ENCODE data around the gene DENND5A. TPM values are rescaled to one million over a fixed set of nuclear protein-coding genes. Genes with fewer than 3 reads are reported as not detected.

The DENND5A gene
- total RNA-seq, 1 donor from 2014 or later, result 59.5 TPM

- Mint-ChIP-seq H3K27ac (ENCODE audit: unreplicated experiment) (no peak overlapping the region), H3K27me3 (ENCODE audit: unreplicated experiment) (peaks cover 1% of the 10 kb centered on the region), H3K36me3 (ENCODE audit: low read depth, unreplicated experiment) (no peaks in the 10 kb centered on the region), H3K4me1 (ENCODE audit: unreplicated experiment) (peaks cover 4% of the 10 kb centered on the region), H3K9me3 (ENCODE audit: unreplicated experiment) (no peaks in the 10 kb centered on the region), H3K4me3 (ENCODE audit: unreplicated experiment) (no peak overlapping the region)
- no peak for TF ChIP-seq CTCF (IDR thresholded peaks at IDR 0.05; ENCODE audit: unreplicated experiment)
- DNase-seq (ENCODE audit: low spot score), result no peak
These were observed 56.2 kb downstream of the DENND5A start for GRCh38 chr11:9208726-9209501.

- no peak overlapping the region for H3K4me3 Mint-ChIP-seq (ENCODE audit: unreplicated experiment)
- no peak for DNase-seq (ENCODE audit: low spot score)
- H3K4me1 Mint-ChIP-seq (ENCODE audit: unreplicated experiment), result peaks cover 4% of the 10 kb centered on the region
- H3K27me3 Mint-ChIP-seq (ENCODE audit: unreplicated experiment), result peaks cover 1% of the 10 kb centered on the region
- no peak for TF ChIP-seq CTCF (IDR thresholded peaks at IDR 0.05; ENCODE audit: unreplicated experiment)
- H3K36me3 Mint-ChIP-seq (ENCODE audit: low read depth, unreplicated experiment), result no peaks in the 10 kb centered on the region
- H3K27ac Mint-ChIP-seq (ENCODE audit: unreplicated experiment), result no peak overlapping the region
- H3K9me3 Mint-ChIP-seq (ENCODE audit: unreplicated experiment), result no peaks in the 10 kb centered on the region
These were observed 57.9 kb downstream of the DENND5A start for GRCh38 chr11:9207229-9207628.

DNA sequence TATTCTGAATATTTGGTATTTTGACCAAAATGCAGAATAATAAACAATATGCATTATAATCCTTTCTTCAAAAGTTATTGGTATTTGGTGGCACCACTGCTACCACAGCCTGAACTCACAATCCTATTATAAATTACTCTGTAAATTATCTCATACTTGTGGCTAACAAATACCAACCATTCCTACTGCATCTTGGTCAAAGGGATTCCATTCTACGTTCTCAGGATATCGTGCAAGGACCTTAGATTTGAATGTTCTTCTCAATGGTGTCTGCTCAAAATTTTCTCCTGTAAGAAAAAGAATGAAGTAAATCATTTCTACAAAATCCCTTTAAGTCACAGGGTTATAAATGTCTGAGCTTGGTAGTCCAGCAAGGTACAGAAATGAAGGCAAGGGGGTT, 58.7 kb downstream of the DENND5A start:
- TF ChIP-seq CTCF (IDR thresholded peaks at IDR 0.05; ENCODE audit: unreplicated experiment), result no peak
- H3K4me3 Mint-ChIP-seq (ENCODE audit: unreplicated experiment), result no peak overlapping the region
- H3K4me1 Mint-ChIP-seq (ENCODE audit: unreplicated experiment), result peaks cover 4% of the 10 kb centered on the region
- H3K9me3 Mint-ChIP-seq (ENCODE audit: unreplicated experiment), result no peaks in the 10 kb centered on the region
- H3K27ac Mint-ChIP-seq (ENCODE audit: unreplicated experiment), result no peak overlapping the region
- DNase-seq (ENCODE audit: low spot score), result no peak
- H3K36me3 Mint-ChIP-seq (ENCODE audit: low read depth, unreplicated experiment), result no peaks in the 10 kb centered on the region
- H3K27me3 Mint-ChIP-seq (ENCODE audit: unreplicated experiment), result peaks cover under 1% of the 10 kb centered on the region

DNA sequence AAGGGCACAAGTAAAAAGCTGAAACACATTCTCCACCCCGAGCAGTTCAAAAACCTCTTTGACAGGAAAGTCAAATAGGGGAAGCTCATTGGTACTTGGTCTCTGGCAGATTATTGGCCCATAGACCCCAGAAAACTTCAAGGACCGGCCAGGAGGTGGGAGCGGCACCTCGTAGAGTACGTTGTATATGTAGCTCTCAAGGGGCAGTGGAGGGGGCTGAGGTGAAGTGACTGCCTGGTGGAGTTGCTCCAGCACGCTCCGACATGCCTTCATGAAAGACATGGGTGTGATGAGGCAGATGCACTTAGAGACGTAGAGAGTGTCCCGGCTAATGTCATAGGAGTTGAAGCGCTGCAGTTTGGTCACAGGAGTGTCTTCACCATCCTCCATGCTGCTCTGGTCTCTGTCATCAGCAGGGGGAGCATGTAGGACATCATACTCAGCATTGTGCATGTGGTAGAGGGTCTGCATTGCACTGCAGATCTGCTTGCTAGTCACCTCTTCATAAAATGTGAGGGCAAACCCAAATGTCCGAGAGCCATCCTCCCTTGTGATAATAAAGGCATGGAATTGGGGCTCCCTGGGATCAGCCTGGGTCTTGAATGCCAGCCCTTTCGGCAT, 61.3 kb downstream of the DENND5A start:
- Mint-ChIP-seq H3K27me3 (ENCODE audit: unreplicated experiment) (no peaks in the 10 kb centered on the region), H3K27ac (ENCODE audit: unreplicated experiment) (no peak overlapping the region), H3K4me3 (ENCODE audit: unreplicated experiment) (no peak overlapping the region), H3K4me1 (ENCODE audit: unreplicated experiment) (peaks cover 2% of the 10 kb centered on the region), H3K36me3 (ENCODE audit: low read depth, unreplicated experiment) (no peaks in the 10 kb centered on the region), H3K9me3 (ENCODE audit: unreplicated experiment) (no peaks in the 10 kb centered on the region)
- TF ChIP-seq CTCF (IDR thresholded peaks at IDR 0.05; ENCODE audit: unreplicated experiment), result no peak
- no peak for DNase-seq (ENCODE audit: low spot score)

All from endothelial cell (in vitro differentiated cells).